ENCODE data around the gene PRDM8.

Gene PRDM8

GRCh38 chr4:80183250-80184052 lies 13.9 kb upstream of the PRDM8 start:
- DNase-seq (ENCODE audit: low read depth in 2 of 2), result no peak

- DNase-seq (ENCODE audit: low read depth in 2 of 2), result peak; percentile 89 to 92
These were observed 13.1 kb upstream of the PRDM8 start for GRCh38 chr4:80184053-80184824.

- DNase-seq (ENCODE audit: low read depth in 2 of 2), result no peak
These were observed 12.2 kb upstream of the PRDM8 start for GRCh38 chr4:80184825-80185756.

GRCh38 chr4:80185787-80186548 lies 11.3 kb upstream of the PRDM8 start:
- no peak for DNase-seq (ENCODE audit: low read depth in 2 of 2)

- DNase-seq (ENCODE audit: low read depth in 2 of 2), result no peak
These were observed 10.6 kb upstream of the PRDM8 start for GRCh38 chr4:80186676-80187075.

GRCh38 chr4:80187677-80188076 lies 9.6 kb upstream of the PRDM8 start:
- DNase-seq (ENCODE audit: low read depth in 2 of 2), result no peak

GRCh38 chr4:80188457-80188800 lies 8.9 kb upstream of the PRDM8 start:
- DNase-seq (ENCODE audit: low read depth in 2 of 2), result no peak

GRCh38 chr4:80188801-80189458 lies 8.4 kb upstream of the PRDM8 start:
- no peak for DNase-seq (ENCODE audit: low read depth in 2 of 2)

GRCh38 chr4:80189581-80189955 lies 7.7 kb upstream of the PRDM8 start:
- no peak for DNase-seq (ENCODE audit: low read depth in 2 of 2)

GRCh38 chr4:80189956-80190677 lies 7.2 kb upstream of the PRDM8 start:
- DNase-seq (ENCODE audit: low read depth in 2 of 2), result no peak

GRCh38 chr4:80192252-80192866 lies 4.9 kb upstream of the PRDM8 start:
- DNase-seq (ENCODE audit: low read depth in 2 of 2), result no peak

- no peak for DNase-seq (ENCODE audit: low read depth in 2 of 2)
These were observed 4.4 kb upstream of the PRDM8 start for GRCh38 chr4:80192937-80193336.

- DNase-seq (ENCODE audit: low read depth in 2 of 2), result no peak
These were observed 1.7 kb upstream of the PRDM8 start for GRCh38 chr4:80195441-80196140.

GRCh38 chr4:80196259-80196921 lies 913 bp upstream of the PRDM8 start:
- DNase-seq (ENCODE audit: low read depth in 2 of 2), result no peak

- no peak for DNase-seq (ENCODE audit: low read depth in 2 of 2)
These were observed 518 bp downstream of the PRDM8 start for GRCh38 chr4:80197601-80198440.

GRCh38 chr4:80198441-80198837 lies 1.1 kb downstream of the PRDM8 start:
- no peak for DNase-seq (ENCODE audit: low read depth in 2 of 2)

- DNase-seq (ENCODE audit: low read depth in 2 of 2), result no peak
These were observed 1.8 kb downstream of the PRDM8 start for GRCh38 chr4:80199004-80199560.

Measured in activated CD4-positive, alpha-beta T cell treated with anti-CD3 and anti-CD28 coated beads for 24 hours (primary cell).